Neural progenitor cell (in vitro differentiated cells): ENCODE results near the gene TOP2B. TPM values are rescaled to one million over a fixed set of nuclear protein-coding genes. Genes with fewer than 3 reads are reported as not detected.

ENCODE experiments used
- DNase-seq: peaks from one replicate; pipeline ENCODE4 v3.0.0-alpha.2; 2016; ENCODE audit warnings: low spot score
- H2AFZ ChIP-seq: fragments of 200-600 bp; sonication (generic); replicated peaks from 2 replicates; pipeline ENCODE4 v1.6.1; 2016; ENCODE audit warnings: antibody characterized with exemption
- H3F3A ChIP-seq: fragments of 200-600 bp; sonication (generic); 2 replicates; pipeline ENCODE4 v1.6.1; 2016; ENCODE audit warnings: antibody characterized with exemption, low read depth
- H3K27ac ChIP-seq: fragments of 200-600 bp; sonication (generic); 2 replicates; pipeline ENCODE4 v1.5.1; 2016; ENCODE audit warnings: mild to moderate bottlenecking
- H3K27me3 ChIP-seq: fragments of 200-600 bp; sonication (generic); 2 replicates; pipeline ENCODE4 v1.6.1; 2016; ENCODE audit warnings: mild to moderate bottlenecking, moderate library complexity
- H3K36me3 ChIP-seq: fragments of 200-600 bp; sonication (generic); 2 replicates; pipeline ENCODE4 v1.5.1; 2016
- H3K4me1 ChIP-seq: fragments of 200-600 bp; sonication (generic); 2 replicates; pipeline ENCODE4 v1.6.1; 2016; ENCODE audit warnings: mixed run types
- H3K4me2 ChIP-seq: fragments of 200-600 bp; sonication (generic); 2 replicates; pipeline ENCODE4 v1.6.1; 2016
- H3K4me3 ChIP-seq: fragments of 200-600 bp; sonication (generic); 2 replicates; pipeline ENCODE4 v1.5.1; 2016
- H3K79me2 ChIP-seq: fragments of 200-600 bp; sonication (generic); 2 replicates; pipeline ENCODE4 v1.6.1; 2016; ENCODE audit warnings: low read depth
- H3K9ac ChIP-seq: fragments of 200-600 bp; sonication (generic); 2 replicates; pipeline ENCODE4 v1.6.1; 2016
- H3K9me3 ChIP-seq: fragments of 200-600 bp; sonication (generic); 2 replicates; pipeline ENCODE4 v1.5.1; 2016; ENCODE audit warnings: low read depth
- H4K20me1 ChIP-seq: fragments of 200-600 bp; sonication (generic); 2 replicates; pipeline ENCODE4 v1.6.1; 2016; ENCODE audit warnings: low read depth
- H3K27ac Mint-ChIP-seq: 3 replicates; pipeline ENCODE4 v1.8.0; 2021; ENCODE audit warnings: mixed read lengths
- H3K27me3 Mint-ChIP-seq: 2 replicates; pipeline ENCODE4 v1.8.0; 2022; ENCODE audit warnings: low read depth, mild to moderate bottlenecking, inconsistent platforms, moderate library complexity, mixed read lengths; ENCODE audit not compliant: insufficient read depth
- H3K36me3 Mint-ChIP-seq: 3 replicates; pipeline ENCODE4 v1.8.0; 2021; ENCODE audit warnings: mixed read lengths
- H3K4me1 Mint-ChIP-seq: 3 replicates; pipeline ENCODE4 v1.8.0; 2021; ENCODE audit warnings: mixed read lengths
- H3K4me3 Mint-ChIP-seq: 3 replicates; pipeline ENCODE4 v1.8.0; 2021; ENCODE audit warnings: mild to moderate bottlenecking, moderate library complexity, mixed read lengths
- H3K9me3 Mint-ChIP-seq: 3 replicates; pipeline ENCODE4 v1.8.0; 2020; ENCODE audit warnings: mixed read lengths
- CTCF ChIP-seq: fragments of 200-600 bp; sonication (generic); IDR thresholded peaks from 2 replicates; pipeline ENCODE4 v1.5.1; 2017; ENCODE audit warnings: antibody characterized with exemption, mild to moderate bottlenecking
- EZH2 ChIP-seq: fragments of 200-600 bp; sonication (generic); IDR thresholded peaks from 2 replicates; pipeline ENCODE4 v1.6.1; 2017; ENCODE audit warnings: antibody characterized with exemption, mild to moderate bottlenecking, moderate library complexity
- EZH2phosphoT487 ChIP-seq: fragments of 200-600 bp; sonication (generic); IDR thresholded peaks from 2 replicates; pipeline ENCODE4 v1.6.1; 2017; ENCODE audit warnings: antibody characterized with exemption
- total RNA-seq: library from RNA; depleted of rRNA; stranded (reverse); fragments of >200 nt; gene quantifications from 2 replicates; pipeline ENCODE4 v1.2.3, GENCODE V29; 2015; ENCODE audit warnings: low replicate concordance

TOP2B gene
- total RNA-seq, 1 donor from 2014 or later, result 327 TPM

DNA sequence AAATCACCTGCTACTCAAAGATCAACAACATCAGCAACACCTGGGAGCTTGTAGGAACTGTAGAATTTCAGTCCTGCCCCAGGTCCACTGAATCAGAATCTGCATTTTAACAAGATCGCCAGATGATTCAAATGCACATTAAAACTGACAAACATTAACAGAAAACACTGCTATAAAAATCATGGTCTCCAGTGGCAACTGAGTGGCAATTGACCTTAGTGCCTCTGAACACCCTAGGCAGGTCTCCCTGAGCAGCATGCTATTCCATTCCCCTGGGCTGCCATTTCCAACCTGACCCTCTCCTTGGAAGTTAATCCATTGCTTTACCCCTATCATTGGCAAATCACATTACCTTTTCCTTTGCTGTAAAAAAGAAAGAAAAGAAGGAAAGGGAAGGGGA lies 23.0 kb upstream of the TOP2B start:
- H3K27ac Mint-ChIP-seq, result peak overlapping the region; percentile 1
- no peaks in the 10 kb centered on the region for H3K36me3 ChIP-seq
- H3K4me3 Mint-ChIP-seq, result no peak overlapping the region

GRCh38 chr3:25686766-25687165 lies 22.1 kb upstream of the TOP2B start:
- Histone ChIP-seq H3K4me3 (no peak overlapping the region), H4K20me1 (no peaks in the 10 kb centered on the region), H3K36me3 (no peaks in the 10 kb centered on the region), H3K79me2 (no peaks in the 10 kb centered on the region), H3K4me1 (no peaks in the 10 kb centered on the region), H3K4me2 (no peak overlapping the region), H3K27ac (no peak overlapping the region), H3K9me3 (no peaks in the 10 kb centered on the region), H3F3A (no peaks in the 10 kb centered on the region), H3K9ac (no peak overlapping the region), H3K27me3 (no peaks in the 10 kb centered on the region), H2AFZ (no peak overlapping the region)
- DNase-seq, result no peak
- TF ChIP-seq EZH2, result no peak
- Mint-ChIP-seq H3K36me3 (no peaks in the 10 kb centered on the region), H3K4me1 (no peaks in the 10 kb centered on the region), H3K4me3 (no peak overlapping the region), H3K27ac (no peak overlapping the region), H3K27me3 (peaks cover 4% of the 10 kb centered on the region), H3K9me3 (no peaks in the 10 kb centered on the region)

More for the DNA sequence above, 23.0 kb upstream of the TOP2B start:
- H4K20me1 ChIP-seq, result no peaks in the 10 kb centered on the region
- no peaks in the 10 kb centered on the region for H3K9me3 Mint-ChIP-seq
- no peaks in the 10 kb centered on the region for H3F3A ChIP-seq
- H3K9me3 ChIP-seq, result no peaks in the 10 kb centered on the region
- no peak overlapping the region for H2AFZ ChIP-seq
- H3K36me3 Mint-ChIP-seq, result no peaks in the 10 kb centered on the region
- no peak overlapping the region for H3K4me2 ChIP-seq
- H3K4me3 ChIP-seq, result no peak overlapping the region
- peaks cover 4% of the 10 kb centered on the region for H3K27me3 Mint-ChIP-seq
- H3K27me3 ChIP-seq, result no peaks in the 10 kb centered on the region
- no peaks in the 10 kb centered on the region for H3K4me1 Mint-ChIP-seq
- no peaks in the 10 kb centered on the region for H3K79me2 ChIP-seq
- DNase-seq, result no peak
- TF ChIP-seq EZH2, result no peak
- no peak for TF ChIP-seq CTCF
- TF ChIP-seq EZH2phosphoT487, result no peak
- H3K27ac ChIP-seq, result no peak overlapping the region
- H3K9ac ChIP-seq, result no peak overlapping the region
- no peaks in the 10 kb centered on the region for H3K4me1 ChIP-seq

GRCh38 chr3:25683882-25684281 lies 19.2 kb upstream of the TOP2B start:
- H3K27me3 Mint-ChIP-seq, result peaks cover 4% of the 10 kb centered on the region
- H3K27ac Mint-ChIP-seq, result no peak overlapping the region
- Histone ChIP-seq H3K27me3 (no peaks in the 10 kb centered on the region), H3K27ac (no peak overlapping the region), H3K79me2 (no peaks in the 10 kb centered on the region), H4K20me1 (no peaks in the 10 kb centered on the region), H3K4me3 (no peak overlapping the region), H3K4me2 (no peak overlapping the region), H2AFZ (no peak overlapping the region), H3F3A (no peaks in the 10 kb centered on the region), H3K9ac (no peak overlapping the region), H3K9me3 (no peaks in the 10 kb centered on the region), H3K4me1 (no peaks in the 10 kb centered on the region), H3K36me3 (no peaks in the 10 kb centered on the region)
- no peaks in the 10 kb centered on the region for H3K9me3 Mint-ChIP-seq
- H3K4me3 Mint-ChIP-seq, result no peak overlapping the region
- no peak for DNase-seq
- H3K4me1 Mint-ChIP-seq, result peaks cover 3% of the 10 kb centered on the region
- no peak for TF ChIP-seq EZH2phosphoT487
- TF ChIP-seq CTCF, result no peak
- no peak for TF ChIP-seq EZH2
- H3K36me3 Mint-ChIP-seq, result no peaks in the 10 kb centered on the region

- H2AFZ ChIP-seq, result no peak overlapping the region
- H3K36me3 ChIP-seq, result no peaks in the 10 kb centered on the region
- TF ChIP-seq EZH2phosphoT487 (no peak), CTCF (no peak), EZH2 (no peak)
- Mint-ChIP-seq H3K9me3 (no peaks in the 10 kb centered on the region), H3K4me1 (peaks cover 8% of the 10 kb centered on the region), H3K27me3 (peaks cover 4% of the 10 kb centered on the region), H3K27ac (no peak overlapping the region), H3K4me3 (no peak overlapping the region), H3K36me3 (no peaks in the 10 kb centered on the region)
- no peaks in the 10 kb centered on the region for H3K79me2 ChIP-seq
- H3K4me3 ChIP-seq, result no peak overlapping the region
- no peaks in the 10 kb centered on the region for H3F3A ChIP-seq
- H3K27ac ChIP-seq, result no peak overlapping the region
- H3K4me2 ChIP-seq, result no peak overlapping the region
- no peaks in the 10 kb centered on the region for H4K20me1 ChIP-seq
- H3K4me1 ChIP-seq, result no peaks in the 10 kb centered on the region
- no peak for DNase-seq
- H3K9me3 ChIP-seq, result no peaks in the 10 kb centered on the region
- H3K9ac ChIP-seq, result no peak overlapping the region
- no peaks in the 10 kb centered on the region for H3K27me3 ChIP-seq
Observed at GRCh38 chr3:25683410-25683809, 18.7 kb upstream of the TOP2B start.
